Activated CD8-positive, alpha-beta memory T cell treated with anti-CD3 and anti-CD28 coated beads for 48 hours (primary cell): ENCODE measurements around the gene DCTN2.

Experiments used
- DNase-seq, 3 experiments: peaks; one replicate each; pipeline ENCODE4 v3.0.0-alpha.2; 2020; ENCODE audit warnings: low read depth in 2 of 3, low spot score in 2 of 3

DCTN2 gene

DNA sequence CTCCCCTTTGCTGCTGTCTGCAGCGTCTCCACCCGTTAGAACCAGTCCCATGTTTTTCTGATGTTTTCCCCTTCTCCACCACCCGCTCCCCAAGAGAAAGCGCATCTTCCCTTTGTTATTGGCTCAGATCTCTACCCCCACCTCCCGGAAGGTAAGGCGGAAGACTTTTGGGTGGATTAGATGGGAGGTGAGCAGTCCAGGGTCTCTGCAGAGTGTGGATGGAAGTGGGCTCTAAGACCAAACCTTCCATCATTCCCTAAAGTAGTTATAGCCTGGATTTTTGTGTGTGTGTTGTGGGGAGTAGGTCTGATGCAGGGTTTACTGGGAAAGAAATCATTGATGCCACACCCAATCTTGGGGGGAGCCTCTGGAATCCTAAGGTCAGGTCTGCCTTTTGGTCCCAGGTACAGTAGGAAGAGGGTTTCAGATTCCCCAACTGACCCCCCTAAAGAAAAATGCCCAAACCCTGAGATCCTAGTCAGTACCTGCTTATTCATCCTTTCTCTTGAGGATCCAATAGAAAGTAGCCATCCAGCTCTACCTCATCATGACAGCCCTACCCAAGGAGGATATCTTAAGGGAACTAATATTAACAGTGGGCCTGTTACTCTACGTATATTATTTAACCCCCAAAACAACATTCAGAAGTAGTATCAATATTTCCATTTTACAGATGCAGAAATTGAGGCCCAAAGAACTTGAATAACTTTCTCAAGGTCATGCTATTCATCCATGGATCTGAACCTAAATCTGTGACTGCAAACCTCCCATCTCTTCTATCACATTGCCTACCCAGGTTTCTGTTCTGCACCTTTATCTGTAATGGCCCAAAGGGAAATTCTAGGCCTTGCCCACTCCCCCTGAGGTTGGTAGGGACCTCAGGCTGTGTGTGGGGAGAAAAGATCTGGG lies 3.9 kb upstream of the DCTN2 start:
- DNase-seq: no peak

DNA sequence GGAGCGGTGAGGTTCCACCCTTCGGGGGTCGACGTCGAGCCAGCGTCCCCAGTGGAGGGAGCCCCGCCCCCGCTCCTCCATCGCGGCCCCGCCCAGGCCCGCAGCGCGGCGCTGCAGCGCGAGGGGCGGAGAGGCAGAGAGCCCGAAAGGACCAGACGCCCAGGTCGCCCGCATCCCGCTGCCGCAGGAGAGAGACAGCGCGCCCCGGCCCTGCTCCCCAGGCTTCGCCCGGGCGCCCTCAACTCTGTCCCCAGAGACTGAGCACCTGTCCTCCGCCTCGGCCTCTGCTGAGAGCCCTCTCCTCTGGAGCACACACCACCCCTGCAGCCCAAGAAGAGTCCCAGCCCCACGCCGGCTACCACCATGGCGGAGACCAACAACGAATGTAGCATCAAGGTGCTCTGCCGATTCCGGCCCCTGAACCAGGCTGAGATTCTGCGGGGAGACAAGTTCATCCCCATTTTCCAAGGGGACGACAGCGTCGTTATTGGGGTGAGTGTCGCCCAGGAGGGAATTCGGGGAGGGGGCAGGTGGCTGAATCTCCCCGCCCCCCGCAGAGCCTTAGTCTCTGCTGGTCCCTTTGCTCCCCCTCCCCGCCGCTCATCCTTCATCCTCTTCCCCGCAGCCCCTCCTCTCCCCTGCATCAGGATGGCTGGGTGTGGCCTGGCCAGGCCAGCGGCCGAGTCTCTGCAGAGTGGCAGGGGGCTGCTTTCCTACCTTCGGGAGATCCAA lies 3.1 kb upstream of the DCTN2 start, which contains the start of gene KIF5A:
KIF5A (plus strand) TSS at position 136 of the 732 bp plus-strand sequence; CDS start at position 364, 228 bp downstream.
- peak; percentile 32 to 49 (median 46) for DNase-seq

DNA sequence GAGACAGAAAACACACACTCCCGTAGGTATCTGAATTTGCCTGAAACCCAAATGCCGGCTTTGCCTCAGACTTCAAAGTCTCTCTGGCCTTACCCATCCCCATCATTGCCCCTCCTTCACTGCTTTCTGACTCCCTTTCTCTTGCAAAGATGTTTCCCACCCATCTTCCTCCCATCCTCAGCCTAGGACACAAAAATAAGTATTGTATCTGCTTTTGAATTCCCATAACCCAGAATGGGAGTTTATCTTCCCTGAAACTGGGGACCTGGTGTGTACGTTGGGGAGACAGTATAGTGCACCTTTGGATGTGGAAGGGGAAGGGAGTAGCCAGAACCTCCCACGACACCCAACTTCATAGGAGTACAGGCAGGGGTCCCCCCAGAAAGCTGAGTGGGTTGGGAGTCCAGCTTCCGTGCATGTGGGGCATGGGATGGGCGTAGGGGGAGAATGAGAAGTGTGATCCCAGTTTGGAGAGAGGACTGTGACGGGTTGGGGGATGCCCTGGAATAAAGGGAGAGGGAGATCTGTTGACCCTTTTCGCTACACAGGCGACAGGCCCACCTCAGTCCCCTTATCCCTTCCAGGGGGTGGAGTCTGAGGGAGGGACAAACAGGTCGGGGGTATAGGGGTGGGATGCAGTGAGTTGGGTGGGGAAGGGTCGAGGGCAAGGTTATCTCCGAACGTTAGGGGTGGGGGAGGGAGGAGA lies 2.4 kb upstream of the DCTN2 start:
- DNase-seq: peak in 1 of 3 experiments; percentile 19

DNA sequence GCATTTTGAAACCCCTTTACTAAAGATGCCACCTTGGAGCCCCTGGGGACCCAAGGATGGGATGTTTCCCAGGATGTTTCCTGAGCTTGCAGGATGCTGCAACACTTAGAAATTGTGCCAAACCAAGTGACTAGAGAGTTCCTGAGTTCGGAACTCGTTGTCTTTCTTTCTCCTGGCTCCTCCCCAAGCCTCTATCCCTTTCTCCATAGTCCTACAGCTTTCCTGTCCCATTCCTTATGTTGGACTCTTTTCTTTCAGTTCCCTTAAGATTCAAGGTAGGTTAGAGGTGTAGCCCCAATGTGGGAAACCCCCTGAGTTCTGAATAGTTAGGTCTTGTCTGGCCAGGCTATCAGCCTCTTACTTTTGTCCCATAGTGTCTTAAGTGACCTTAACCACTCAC lies 1.5 kb upstream of the DCTN2 start:
- no peak for DNase-seq

DNA sequence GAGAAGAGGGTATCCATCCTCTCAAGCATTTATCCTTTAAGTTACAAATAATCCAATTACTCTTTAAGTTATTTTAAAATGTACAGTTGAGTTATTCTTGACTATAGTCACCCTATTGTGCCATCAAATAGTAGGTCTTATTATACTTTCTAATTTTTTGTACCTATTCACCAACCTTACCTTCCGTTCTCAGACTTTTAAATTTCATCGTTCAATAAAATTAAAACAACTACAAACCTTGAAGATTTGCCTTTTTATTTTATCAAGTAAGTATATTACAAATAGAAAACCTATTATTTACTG lies 972 bp upstream of the DCTN2 start:
- no peak for DNase-seq

DNA sequence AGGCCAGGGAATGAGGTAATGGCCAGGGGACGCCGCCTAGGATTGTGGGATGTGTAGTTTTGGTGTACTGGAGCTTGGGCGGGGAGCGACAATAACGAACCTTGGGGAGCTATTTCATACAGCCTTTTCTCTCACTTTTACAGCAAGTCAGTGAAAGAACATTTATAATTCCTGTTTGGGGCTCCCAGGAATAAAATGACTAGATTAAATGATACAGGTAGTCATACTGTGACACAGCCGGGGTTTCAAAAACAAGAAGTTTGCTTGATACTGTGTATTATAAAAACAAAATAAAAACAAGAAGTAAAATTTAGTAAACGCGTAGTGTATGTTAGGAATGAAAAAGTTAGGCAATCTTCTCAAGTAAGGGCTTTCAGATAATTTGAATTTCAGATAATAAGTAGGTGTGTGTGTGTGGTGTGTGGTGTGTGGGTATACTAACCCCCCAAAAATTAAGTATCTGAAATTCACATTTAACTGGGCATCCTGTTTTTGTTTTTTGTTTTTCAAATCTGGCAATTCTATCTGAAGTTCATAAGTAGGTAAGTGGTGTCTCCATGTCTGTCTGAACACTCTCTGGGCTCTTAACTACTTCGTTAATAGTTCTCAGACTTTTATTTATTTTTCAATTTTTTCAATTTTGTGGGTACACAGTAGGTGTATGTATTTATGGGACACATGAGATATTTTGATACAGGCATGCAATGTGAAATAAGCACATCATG lies 458 bp upstream of the DCTN2 start:
- DNase-seq: no peak

DNA sequence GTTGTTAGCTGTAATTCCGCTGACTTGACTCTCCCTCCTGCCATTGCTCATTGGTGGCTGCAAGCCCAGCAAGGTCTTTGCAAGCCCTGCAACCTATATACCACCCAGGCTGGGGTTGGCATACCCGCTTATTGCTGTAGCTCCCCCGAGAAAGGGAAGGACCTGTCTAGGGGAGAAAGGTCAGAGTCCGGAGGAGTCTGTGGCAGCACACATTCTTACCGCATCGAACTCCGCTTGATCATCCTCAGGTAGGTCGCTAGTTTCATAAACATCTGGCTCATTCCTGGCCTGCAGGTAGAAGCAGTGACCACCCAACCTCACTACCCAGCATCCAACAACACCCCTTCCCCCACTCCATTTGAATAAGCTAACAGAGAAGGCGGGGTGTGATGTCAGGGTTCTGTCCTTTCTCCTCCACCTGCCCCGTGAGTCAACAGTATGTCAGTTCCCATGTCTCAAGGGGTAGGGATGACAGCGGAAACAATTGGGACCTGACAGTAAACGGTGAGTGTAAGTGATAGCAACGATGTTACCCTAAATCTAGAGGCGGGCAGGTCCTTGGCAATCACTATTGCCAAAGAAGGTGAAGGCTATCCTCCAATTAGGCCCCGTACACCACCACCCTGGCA lies 1.1 kb downstream of the DCTN2 start:
- DNase-seq: no peak

DNA sequence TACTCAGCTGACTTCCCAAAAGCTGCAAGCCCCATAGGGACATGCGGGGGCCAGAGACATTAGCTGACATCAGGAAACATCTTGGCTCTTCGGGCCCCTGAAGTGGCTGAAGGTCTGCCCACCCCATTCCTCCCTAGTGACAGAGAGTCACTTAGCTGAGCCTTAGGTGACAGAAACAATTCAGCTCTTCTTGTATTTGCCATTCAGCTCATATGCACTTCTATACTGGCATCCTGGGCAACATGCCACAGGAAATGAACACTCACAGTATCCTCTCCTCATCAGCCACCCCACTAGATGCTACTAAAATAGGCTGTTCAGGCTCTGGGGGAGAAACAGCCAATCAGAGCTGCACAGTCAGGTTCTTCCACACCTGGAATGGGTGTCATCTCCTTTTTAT lies 3.4 kb downstream of the DCTN2 start:
- DNase-seq: no peak

DNA sequence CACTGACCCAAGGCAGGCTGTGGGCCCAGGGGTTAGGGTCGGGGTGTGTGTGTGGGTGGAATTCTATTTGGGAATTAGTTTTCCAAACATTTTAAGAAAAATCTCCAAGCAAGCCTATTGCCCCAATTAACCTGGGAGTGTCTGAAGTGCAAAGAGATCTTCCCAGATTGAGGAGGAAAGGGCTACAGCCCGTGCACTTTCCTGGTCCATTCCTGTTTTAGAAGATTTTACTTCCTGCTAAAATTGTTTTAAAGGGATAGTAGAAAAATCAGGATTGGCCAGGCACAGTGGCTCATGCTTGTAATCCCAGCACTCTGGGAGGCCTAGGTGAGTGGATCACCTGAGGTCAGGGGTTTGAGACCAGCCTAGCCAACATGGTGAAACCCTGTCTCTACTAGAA lies 5.3 kb downstream of the DCTN2 start:
- no peak for DNase-seq

DNA sequence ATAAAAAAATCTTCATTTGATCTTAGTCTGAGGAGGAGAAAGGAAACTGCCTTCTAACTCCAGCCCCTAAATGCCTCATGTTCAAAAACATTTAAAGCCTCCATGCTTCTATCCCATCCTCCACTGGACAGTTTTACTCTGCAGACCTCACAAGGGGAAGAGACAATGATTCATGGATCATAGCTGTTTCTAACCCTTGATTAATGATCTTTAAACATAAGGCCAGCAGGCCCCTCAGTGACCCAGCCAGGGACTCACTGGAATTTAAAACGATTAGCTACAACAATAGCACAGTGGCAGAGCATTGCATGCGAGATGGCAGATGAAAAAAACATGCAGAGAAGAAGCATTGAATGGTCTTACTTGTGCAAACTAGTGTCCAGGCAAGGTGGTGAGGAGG lies 6.0 kb downstream of the DCTN2 start:
- no peak for DNase-seq

DNA sequence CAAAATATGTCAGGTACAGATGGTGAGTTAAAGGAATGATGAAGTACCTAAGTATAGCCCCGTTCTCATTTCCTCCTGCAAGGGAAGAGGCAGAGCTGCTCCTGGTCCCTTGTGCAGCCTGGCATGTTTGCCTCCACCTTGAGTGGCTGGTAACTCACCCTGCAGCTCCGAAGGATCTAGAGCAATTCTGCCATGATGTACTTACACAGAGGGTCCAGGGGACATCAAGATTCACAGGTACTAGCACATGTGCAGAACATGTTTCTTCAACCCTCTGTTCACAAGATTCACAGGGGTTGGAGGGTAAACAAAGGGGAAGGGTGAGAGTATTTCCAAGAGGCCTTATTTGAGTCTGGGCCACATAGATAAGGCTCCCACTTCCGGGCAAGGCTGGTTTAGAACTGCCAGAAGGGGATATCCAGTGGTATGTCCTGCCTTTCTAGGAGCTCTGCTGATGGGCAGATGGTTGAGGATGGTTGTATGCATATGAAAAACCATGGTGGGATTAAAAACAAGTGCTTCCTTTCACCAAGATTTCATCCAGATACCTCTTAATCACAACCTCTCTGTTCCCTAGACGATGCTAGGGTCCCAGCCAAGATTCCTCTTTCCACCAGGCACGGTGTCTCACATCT lies 7.7 kb downstream of the DCTN2 start:
- DNase-seq: no peak

DNA sequence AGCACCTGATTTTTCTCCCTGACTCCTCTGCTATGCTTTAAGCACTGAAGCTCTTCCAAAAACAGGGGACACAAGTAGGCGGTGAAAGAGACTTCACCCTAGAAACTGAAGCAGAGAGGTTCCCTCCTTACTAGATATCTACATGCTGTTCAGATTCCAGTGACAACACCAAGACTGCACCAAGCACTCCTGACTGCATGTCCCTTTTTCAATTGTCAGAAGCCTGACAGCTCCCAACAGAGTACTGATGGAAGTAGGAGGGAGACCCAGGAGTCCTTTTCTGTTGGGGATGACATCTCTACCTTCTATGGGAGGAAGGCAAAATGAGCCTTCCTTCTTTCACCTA lies 10.4 kb downstream of the DCTN2 start:
- no peak for DNase-seq

DNA sequence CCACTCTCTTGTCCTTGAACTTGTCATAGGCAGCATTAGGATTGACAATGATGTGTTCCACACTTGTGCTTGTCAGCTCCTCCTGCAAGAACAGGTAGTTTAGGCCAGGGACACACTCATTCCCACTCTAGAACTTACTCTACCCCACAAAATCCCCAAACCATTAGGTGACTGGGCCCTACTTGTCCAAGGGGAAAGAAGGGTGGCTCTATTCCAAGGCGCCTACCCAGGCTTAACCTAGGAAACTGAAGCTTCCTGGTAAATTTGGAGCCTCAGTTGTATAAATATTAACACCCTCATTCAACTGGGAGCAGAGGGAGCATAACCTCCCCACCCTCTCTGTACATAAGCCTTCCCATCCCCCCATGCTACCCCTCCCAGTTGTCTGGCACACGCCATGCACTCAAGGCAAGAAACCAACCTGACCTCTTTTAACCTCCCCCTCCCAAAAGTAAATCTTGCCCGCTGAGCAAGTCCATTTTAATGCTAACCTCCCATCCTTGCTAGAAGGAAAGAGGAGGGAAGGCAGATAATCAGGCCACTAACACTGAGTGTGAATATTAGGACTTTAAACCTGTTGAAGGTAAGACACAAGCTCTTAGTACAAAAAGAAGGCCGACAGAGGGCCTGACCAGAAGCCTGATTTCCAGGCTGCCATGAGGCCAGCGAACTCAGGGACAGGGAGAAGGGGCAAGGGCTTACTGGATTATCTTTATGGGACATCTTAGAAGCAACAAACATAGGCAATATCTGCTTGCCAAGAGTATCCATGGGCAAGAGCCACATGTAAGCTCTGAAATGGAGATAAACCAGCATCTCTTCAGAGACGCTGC lies 11.0 kb downstream of the DCTN2 start:
- no peak for DNase-seq

DNA sequence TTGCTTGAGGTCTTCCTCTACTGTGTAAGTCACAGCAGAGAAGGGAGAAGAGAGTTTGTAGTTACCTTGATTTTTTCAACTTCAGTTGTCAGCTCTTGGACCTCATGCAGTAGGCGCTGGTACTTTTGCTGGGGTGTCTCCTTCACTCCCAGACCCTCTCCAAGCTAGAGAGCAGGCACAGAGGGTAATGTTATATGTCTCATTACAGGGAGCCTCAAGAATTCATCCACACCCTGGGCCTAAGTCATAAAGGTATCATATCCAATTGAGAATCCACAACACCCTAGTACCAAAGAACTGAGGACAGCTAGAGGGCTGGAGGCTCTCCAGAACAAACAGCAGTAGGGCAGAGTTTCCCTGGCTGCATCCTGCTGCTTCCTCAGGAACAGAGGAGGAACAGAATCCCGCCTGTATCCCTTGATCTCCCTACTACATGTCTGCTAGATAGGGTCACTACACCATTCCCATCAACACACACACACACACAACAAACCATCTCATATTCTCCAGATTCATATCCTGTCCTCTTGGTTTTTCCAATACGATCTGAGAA lies 11.9 kb downstream of the DCTN2 start:
- DNase-seq: no peak

DNA sequence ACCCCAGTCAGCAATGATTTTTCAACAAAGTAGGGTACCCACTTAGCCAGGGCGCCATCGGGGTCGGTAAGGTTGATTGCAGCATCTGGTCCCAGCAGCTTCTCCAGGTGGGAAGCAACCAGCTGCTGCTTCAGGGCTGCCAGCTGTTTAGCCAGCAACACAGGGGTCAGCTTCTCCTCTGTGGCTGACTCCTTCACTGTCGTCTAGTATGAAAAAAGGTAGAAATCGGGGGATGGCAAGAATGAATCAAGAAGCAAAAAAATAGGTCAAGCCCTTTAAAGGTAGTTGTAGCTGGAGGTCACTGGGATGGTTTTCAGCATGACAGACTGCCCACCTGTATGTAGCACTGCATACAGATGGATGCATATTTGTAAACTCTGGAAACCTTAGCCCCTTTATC lies 12.7 kb downstream of the DCTN2 start:
- DNase-seq: no peak

DNA sequence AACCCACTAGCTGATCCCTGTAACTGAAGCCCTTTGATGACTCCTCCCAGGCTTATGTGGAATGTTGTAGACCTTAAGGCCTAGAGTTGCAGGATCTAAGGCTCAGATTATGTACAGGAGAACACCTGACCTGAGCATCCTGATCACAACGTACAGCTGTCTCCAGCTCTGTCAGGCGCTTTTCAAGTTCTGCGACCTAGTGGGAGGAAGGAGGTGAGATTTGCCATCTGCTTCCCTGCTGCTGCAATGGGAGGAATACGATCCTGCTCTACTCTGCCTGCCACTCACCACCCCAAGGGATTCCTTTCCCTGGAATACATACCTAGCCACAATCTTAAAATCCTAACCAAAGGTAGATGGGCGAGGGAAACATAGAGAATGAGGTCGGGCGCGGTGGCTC lies 13.9 kb downstream of the DCTN2 start:
- DNase-seq: no peak

DNA sequence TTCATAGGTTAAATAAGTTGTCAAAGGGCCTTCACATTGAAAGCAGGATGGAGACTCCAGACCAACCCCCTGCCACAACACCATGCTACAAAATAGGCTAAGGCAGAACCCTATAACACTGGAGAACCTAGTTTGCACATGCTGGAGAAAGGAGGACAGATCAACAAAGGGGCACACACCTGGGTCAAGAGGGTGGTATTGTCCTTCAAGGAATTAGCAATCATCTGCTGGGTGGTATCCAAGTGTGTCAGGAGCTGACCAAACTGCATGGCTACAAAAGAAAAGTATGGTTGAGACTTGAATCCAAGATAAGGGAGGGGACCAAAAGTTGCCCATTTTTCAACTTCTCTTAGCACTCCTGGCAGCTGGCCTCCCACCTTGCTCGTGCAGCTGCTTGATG lies 15.2 kb downstream of the DCTN2 start:
- DNase-seq: no peak

DNA sequence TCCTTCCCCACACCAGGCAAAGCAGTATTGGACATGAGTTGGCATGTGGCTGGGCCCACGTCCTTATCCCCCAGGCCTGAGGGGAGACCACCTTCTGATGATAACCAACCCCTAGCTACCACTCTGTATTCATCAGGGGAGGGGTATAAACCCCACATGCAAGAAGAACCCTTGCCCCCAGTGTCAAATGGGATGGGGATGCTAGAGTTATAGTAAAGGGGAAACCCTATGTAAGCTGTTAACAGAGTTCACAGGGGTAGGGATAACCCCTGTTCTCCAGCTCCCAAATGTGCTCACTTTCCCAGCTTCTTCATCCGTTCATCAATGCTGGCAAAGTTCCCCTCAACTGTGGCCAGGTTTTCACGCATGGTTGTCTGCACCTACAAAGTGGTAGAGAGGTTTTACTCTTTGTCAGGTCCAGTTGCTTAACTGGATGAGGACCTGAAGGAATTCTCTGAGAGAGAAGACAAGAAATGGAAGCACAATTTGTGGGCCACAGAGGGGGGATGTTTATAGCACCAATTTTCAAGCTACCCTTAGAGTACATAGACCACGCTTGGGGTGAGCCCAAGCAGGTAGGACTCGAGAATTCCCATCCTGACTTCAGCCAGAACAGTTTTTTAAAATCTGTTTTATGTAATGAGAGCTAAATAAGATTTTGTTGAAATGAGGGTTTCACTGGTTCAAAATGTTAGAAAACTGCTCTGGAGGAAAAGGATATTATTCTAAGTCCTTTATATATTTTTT lies 16.4 kb downstream of the DCTN2 start:
- no peak for DNase-seq

DNA sequence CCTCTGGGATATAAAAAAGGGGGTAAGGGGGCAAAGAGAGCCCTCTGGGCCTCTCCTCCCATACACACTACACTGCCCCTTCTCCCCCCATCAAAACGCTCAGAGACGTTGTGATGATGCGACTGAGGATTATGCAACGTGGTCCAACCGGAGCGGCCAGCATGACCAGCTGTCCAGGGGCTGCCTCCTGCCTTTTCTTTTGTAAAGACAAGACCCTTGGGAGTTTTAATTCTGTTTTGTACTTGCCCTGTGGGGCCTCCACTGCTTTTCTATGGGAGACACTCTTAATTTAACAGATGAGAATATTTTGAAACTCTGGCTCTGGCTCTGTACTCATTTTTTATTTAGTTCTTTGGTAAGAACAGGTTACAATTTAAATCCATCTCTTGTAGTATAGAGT lies 17.2 kb downstream of the DCTN2 start:
- no peak for DNase-seq
